ENCODE results near the gene OTULIN.

GRCh38 chr5:14669415-14669814, 4.9 kb downstream of the OTULIN start:
- TF ChIP-seq TAF1 (IDR thresholded peaks at IDR 0.05; ENCODE audit: low read depth, low read length): no peak
- TF ChIP-seq CTCF (IDR thresholded peaks at IDR 0.05; ENCODE audit: control extremely low read depth in 1 of 3, insufficient read depth in 1 of 3, low read depth in 1 of 3, low read length in 3 of 3): no peak
- no peak for TF ChIP-seq CBX5 (IDR thresholded peaks at IDR 0.05; ENCODE audit: low read depth, low read length)
- TF ChIP-seq SIX5 (IDR thresholded peaks at IDR 0.05; ENCODE audit: low read depth, low read length): no peak
- TF ChIP-seq POLR2AphosphoS5 (IDR thresholded peaks at IDR 0.05; ENCODE audit: low read depth, low read length): no peak
- TF ChIP-seq POLR2A (IDR thresholded peaks at IDR 0.05; ENCODE audit: control extremely low read depth in 1 of 2, low read depth in 2 of 2, low read length in 2 of 2): no peak
